ENCODE data around the gene PRRG1.
"Not testable (repeated sequence)": the region's sequence is repeated elsewhere in the genome, so short reads cannot be mapped to it uniquely, and the experiment has no call there.

PRRG1 gene

DNA sequence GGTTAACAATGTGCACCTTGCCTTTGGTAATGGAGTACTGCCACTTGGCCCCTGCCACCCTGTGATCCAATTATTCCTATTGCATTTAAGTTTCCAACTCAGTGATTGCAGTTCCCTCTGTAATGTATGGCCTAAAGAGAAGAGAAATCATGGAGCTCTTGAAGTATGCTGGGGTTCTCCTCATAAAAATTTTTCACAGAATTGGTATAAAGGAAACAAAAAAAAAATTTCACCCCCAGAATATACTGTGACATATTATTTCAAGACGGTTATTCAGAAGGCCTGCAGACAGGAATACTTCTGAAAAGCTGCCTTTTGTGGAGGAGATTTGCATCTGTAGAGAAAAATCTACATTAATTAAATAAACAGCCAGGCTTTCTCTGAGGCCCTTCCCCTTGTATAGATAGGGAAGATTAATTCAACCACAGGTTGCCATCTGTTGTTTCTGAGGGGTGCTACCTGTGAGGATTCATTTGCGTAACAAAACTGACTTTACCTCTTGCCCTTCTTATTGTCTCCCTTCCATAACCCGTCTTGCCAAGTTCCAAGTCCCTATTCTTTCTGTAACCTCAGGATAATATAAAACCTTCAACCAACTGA lies 127.5 kb downstream of the PRRG1 start:
- Mint-ChIP-seq H3K27me3 (no peaks in the 10 kb centered on the region), H3K27ac (no peak overlapping the region), H3K4me3 (no peak overlapping the region)

DNA sequence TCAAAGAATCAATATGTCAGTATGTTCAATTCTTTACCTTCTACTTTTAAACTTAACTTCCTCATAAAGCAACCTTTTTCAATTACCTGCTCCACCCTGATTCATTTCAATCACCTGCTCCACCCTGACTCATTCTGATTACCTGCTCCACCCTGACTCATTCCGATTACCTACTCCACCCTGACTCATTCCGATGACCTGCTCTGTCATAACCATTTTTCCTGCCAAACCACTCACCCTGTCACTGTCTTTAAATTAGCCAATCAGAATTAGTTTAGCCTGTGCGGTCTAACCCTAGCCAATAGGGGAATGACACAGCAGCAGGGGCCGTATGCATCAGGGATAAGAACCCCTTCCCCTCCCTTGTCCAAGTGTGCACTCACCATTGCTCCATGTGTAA lies 135.2 kb downstream of the PRRG1 start:
- H3K36me3 Mint-ChIP-seq, H3K9me3 Mint-ChIP-seq, H3K27ac Mint-ChIP-seq, H3K4me1 Mint-ChIP-seq, H3K27me3 Mint-ChIP-seq, H3K4me3 Mint-ChIP-seq, ATAC-seq: not testable (repeated sequence)

More for the DNA sequence above, 127.5 kb downstream of the PRRG1 start:
- no peaks in the 10 kb centered on the region for H3K36me3 Mint-ChIP-seq
- no peak for ATAC-seq
- no peaks in the 10 kb centered on the region for H3K9me3 Mint-ChIP-seq
- no peaks in the 10 kb centered on the region for H3K4me1 Mint-ChIP-seq

DNA sequence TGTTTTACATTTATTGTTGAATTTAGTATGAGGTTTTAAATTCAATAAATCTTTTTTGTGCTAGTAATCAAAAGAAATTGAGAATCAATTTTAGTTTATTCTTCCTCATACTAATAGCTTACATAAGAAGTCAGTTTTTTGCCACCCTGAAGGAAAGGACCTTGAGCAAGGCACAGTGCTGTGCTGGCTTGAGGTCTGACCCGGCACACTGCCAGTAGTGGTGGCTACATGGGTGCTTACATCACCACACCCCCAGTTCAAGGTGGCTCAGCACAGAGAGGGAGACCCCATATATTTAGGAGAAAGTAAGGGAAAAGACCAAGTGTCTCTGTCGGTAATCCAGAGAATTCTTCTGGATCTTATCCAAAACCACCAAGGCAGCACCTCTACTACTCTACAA lies 136.3 kb downstream of the PRRG1 start:
- no peak for ATAC-seq
- H3K9me3 Mint-ChIP-seq, result no peaks in the 10 kb centered on the region
- no peak overlapping the region for H3K4me3 Mint-ChIP-seq
- H3K4me1 Mint-ChIP-seq, result no peaks in the 10 kb centered on the region
- H3K27ac Mint-ChIP-seq, result no peak overlapping the region
- no peaks in the 10 kb centered on the region for H3K27me3 Mint-ChIP-seq
- no peaks in the 10 kb centered on the region for H3K36me3 Mint-ChIP-seq

DNA sequence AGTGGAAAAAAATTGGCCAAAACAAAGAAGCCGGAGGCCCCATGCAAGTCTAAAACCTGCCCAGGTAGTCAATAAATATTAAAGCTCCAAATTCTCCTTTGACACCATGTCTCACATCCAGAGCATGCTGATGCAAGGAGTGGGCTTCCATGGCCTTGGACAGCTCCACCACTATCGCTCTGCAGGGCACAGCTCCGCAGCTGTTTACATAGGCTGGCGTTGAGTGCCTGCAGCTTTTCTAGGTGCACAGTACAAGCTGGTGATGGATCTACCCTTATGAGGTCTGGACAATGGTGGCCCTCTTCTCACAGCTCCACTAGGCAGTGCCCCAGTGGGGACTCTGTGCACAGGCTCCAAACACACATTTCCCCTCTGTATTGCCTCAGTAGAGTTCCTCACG lies 138.1 kb downstream of the PRRG1 start:
- no peak for ATAC-seq
- Mint-ChIP-seq H3K4me3 (no peak overlapping the region), H3K36me3 (no peaks in the 10 kb centered on the region), H3K4me1 (no peaks in the 10 kb centered on the region), H3K27ac (no peak overlapping the region), H3K27me3 (no peaks in the 10 kb centered on the region), H3K9me3 (no peaks in the 10 kb centered on the region)

DNA sequence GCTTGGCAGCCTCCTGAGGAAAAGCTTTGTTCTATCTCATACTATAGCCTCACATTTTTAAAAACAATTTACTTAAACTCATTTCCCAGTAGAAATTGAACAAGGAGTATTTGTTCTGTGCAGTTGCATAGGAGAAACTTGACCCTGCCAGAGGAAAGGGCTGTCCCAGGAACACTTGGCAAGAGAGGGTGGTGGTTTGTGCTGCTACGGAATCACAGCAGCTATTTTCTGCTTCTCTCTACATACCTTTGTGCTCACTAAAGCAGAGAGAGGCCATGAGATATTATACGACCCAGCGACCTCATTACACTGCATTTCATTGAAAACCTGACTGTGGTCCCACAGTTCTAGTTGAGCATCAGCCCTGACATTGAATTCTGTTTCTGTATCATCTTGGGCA lies 139.2 kb downstream of the PRRG1 start:
- H3K4me3 Mint-ChIP-seq, result no peak overlapping the region
- H3K9me3 Mint-ChIP-seq, result no peaks in the 10 kb centered on the region

DNA sequence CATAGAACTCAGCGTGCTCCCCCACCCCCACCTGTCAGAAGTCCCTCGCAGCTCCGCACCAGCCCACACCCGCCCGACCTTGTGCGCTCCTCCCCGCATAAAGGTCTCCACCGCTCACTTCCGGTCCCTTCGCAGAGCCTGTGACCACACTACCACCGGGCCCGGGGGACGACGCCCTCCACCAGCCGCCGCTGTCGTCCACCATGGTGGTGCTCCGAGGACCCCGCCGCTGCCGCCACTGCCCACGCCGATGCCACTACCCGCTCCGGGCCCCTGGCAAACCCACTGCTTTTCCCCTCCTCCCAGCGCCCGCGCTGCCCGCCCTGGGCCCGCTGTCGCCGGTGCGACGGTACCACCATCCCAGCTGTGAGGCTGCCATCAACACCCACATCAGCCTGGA lies 142.5 kb downstream of the PRRG1 start:
- no peak for ATAC-seq
- Mint-ChIP-seq H3K4me1 (no peaks in the 10 kb centered on the region), H3K27me3 (no peaks in the 10 kb centered on the region), H3K27ac (no peak overlapping the region), H3K9me3 (no peaks in the 10 kb centered on the region), H3K36me3 (no peaks in the 10 kb centered on the region), H3K4me3 (no peak overlapping the region)

More for the DNA sequence above, 139.2 kb downstream of the PRRG1 start:
- H3K27ac Mint-ChIP-seq, result no peak overlapping the region
- no peaks in the 10 kb centered on the region for H3K36me3 Mint-ChIP-seq
- no peaks in the 10 kb centered on the region for H3K27me3 Mint-ChIP-seq
- H3K4me1 Mint-ChIP-seq, result no peaks in the 10 kb centered on the region
- no peak for ATAC-seq

DNA sequence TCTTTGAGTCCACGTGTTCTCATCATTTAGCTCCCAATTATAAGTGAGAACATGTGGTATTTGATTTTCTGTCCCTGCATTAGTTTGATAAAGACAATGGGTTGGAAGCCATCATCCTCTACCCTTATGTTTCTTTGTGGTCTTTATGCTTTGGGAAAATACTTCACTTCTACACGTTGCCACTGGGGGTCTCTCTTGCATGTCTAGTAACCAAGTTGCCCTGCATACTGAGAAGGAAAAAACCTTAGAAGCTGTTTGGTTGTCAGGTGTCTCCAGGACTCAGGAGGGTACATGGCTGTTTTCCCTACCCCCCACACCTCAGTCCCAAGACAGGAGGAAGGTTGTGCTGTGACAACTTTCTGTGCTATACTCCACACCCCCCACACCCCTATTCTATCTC lies 146.6 kb downstream of the PRRG1 start:
- not testable (repeated sequence) for H3K4me3 Mint-ChIP-seq, H3K27ac Mint-ChIP-seq, H3K36me3 Mint-ChIP-seq, H3K27me3 Mint-ChIP-seq, H3K9me3 Mint-ChIP-seq, ATAC-seq, H3K4me1 Mint-ChIP-seq

DNA sequence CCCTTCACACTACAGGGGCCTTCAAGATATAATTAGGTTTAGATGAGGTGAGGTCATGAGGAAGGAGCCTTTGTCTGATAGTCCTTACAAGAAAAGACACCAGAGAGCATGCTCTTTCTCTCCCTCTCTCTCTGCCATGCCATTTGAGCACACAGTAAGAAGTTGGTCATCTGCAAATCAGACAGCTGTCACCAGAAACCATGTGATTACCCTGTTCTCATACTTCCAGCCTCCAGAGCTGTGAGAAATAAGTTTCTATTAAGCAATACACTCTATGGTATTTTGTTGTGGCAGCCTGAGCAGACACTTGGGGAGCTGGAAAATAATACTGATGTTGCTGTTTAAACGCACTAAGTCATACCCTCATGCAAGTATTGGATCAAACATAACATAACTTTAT lies 148.0 kb downstream of the PRRG1 start:
- H3K4me1 Mint-ChIP-seq, H3K27me3 Mint-ChIP-seq, ATAC-seq, H3K27ac Mint-ChIP-seq, H3K36me3 Mint-ChIP-seq, H3K4me3 Mint-ChIP-seq, H3K9me3 Mint-ChIP-seq: not testable (repeated sequence)

DNA sequence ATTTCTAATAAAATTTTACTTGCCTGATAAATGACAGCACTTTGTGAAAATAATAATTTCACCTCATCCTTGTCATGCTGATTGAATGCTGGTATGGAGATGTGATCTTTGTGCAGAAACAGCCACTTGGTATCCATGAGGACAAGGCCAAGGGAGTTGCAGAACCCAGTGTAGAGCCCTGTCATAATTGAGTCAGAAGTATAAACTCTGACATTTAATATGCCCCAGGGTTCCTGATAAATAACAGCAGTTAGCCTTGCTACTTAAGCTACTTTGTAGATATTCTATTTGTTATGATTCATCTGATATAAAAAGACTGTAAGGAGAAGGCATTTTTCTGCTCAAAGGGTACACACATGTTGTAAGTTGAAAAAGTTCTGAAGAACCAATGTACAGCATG lies 149.2 kb downstream of the PRRG1 start:
- not testable (repeated sequence) for H3K36me3 Mint-ChIP-seq, H3K27ac Mint-ChIP-seq, H3K9me3 Mint-ChIP-seq, H3K4me1 Mint-ChIP-seq, H3K27me3 Mint-ChIP-seq, H3K4me3 Mint-ChIP-seq, ATAC-seq

DNA sequence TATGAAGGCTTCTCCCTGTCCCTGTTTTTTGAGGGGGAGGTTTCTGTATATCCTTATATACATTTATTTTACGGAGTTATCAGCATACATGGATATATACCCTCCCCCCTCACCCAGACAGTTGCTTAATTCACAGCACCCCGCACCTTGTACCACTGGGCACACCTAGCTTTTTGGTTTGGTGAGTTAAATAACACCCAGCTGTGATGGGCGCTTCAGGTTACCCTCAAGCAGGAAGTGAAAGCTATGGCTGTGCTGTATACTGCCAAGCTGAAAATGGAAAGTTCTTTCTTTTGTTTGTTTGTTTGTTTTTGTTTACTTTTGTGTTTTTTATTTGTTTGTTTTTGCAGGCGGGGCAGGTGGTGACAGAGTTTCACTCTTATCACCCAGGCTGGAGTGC lies 150.5 kb downstream of the PRRG1 start:
- H3K9me3 Mint-ChIP-seq, H3K27ac Mint-ChIP-seq, H3K4me1 Mint-ChIP-seq, ATAC-seq, H3K36me3 Mint-ChIP-seq, H3K27me3 Mint-ChIP-seq, H3K4me3 Mint-ChIP-seq: not testable (repeated sequence)

DNA sequence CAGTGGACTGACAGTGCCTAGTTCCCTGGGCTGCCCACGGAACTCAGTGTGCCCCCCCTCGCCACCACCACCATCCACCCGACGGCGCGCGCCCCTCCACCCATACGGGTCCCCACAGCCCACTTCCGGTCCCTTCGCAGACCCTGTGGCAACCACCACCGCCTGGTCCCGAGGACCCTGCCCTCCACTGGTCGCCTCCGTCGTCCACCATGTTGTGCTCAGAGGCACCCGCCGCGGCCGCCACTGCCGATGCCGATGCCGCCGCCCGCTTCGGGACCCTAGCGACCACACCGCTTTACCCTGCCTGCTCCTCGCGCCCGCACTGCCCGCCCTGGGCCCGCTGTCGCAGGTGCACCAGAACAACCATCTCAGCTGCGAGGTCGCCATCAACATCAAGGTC lies 155.8 kb downstream of the PRRG1 start:
- no peak overlapping the region for H3K4me3 Mint-ChIP-seq
- H3K27ac Mint-ChIP-seq, result no peak overlapping the region
- H3K9me3 Mint-ChIP-seq, result no peaks in the 10 kb centered on the region
- H3K27me3 Mint-ChIP-seq, result no peaks in the 10 kb centered on the region
- H3K36me3 Mint-ChIP-seq, result no peaks in the 10 kb centered on the region
- ATAC-seq, result no peak
- no peaks in the 10 kb centered on the region for H3K4me1 Mint-ChIP-seq
